Measurements from ENCODE around the gene LRP2. TPM values are rescaled to one million over a fixed set of nuclear protein-coding genes. Genes with fewer than 3 reads are reported as not detected.

LRP2 gene
- total RNA-seq, 3 donors from 2014 or later (not counting 1 experiment from before 2014, with no cell fraction given) = not detected

- Histone ChIP-seq H3K9me3 (ENCODE audit: control insufficient read depth, insufficient read depth, low read length) (no peaks in the 10 kb centered on the region), H3K4me3 (ENCODE audit: low read length) (no peak overlapping the region), H3K27me3 (ENCODE audit: control insufficient read depth, insufficient read depth, low read length) (no peaks in the 10 kb centered on the region), H3K27ac (ENCODE audit: low read length) (no peak overlapping the region), H3K4me1 (ENCODE audit: control insufficient read depth, insufficient read depth, low read length) (no peaks in the 10 kb centered on the region), H3K36me3 (ENCODE audit: control insufficient read depth, insufficient read depth, low read length) (no peaks in the 10 kb centered on the region)
- Mint-ChIP-seq H3K9me3 (no peaks in the 10 kb centered on the region), H3K27ac (no peak overlapping the region), H3K36me3 (no peaks in the 10 kb centered on the region), H3K27me3 (ENCODE audit: low read depth in 2 of 2) (no peaks in the 10 kb centered on the region), H3K4me3 (no peak overlapping the region), H3K4me1 (no peaks in the 10 kb centered on the region)
- ATAC-seq = no peak
- 57% methylated on average over 2 of the region's 2 CpGs for WGBS (ENCODE audit: insufficient coverage)
- TF ChIP-seq, protein P1, sequence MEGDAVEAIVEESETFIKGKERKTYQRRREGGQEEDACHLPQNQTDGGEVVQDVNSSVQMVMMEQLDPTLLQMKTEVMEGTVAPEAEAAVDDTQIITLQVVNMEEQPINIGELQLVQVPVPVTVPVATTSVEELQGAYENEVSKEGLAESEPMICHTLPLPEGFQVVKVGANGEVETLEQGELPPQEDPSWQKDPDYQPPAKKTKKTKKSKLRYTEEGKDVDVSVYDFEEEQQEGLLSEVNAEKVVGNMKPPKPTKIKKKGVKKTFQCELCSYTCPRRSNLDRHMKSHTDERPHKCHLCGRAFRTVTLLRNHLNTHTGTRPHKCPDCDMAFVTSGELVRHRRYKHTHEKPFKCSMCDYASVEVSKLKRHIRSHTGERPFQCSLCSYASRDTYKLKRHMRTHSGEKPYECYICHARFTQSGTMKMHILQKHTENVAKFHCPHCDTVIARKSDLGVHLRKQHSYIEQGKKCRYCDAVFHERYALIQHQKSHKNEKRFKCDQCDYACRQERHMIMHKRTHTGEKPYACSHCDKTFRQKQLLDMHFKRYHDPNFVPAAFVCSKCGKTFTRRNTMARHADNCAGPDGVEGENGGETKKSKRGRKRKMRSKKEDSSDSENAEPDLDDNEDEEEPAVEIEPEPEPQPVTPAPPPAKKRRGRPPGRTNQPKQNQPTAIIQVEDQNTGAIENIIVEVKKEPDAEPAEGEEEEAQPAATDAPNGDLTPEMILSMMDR (IDR thresholded peaks at IDR 0.05) = no peak
- intact Hi-C loops (cut with micrococcal nuclease) = no loop called here
- no peak for DNase-seq
Measured at GRCh38 chr2:169291517-169291916, 70.8 kb downstream of the LRP2 start.

GRCh38 chr2:169290433-169290832 is 71.9 kb downstream of the LRP2 start:
- H3K9me3 Mint-ChIP-seq = no peaks in the 10 kb centered on the region
- no peaks in the 10 kb centered on the region for H3K27me3 Mint-ChIP-seq (ENCODE audit: low read depth in 2 of 2)
- H3K4me3 Mint-ChIP-seq = no peak overlapping the region
- no peak overlapping the region for H3K27ac Mint-ChIP-seq
- H3K36me3 Mint-ChIP-seq = no peaks in the 10 kb centered on the region
- Histone ChIP-seq H3K36me3 (ENCODE audit: control insufficient read depth, insufficient read depth, low read length) (no peaks in the 10 kb centered on the region), H3K4me1 (ENCODE audit: control insufficient read depth, insufficient read depth, low read length) (no peaks in the 10 kb centered on the region), H3K4me3 (ENCODE audit: low read length) (no peak overlapping the region), H3K9me3 (ENCODE audit: control insufficient read depth, insufficient read depth, low read length) (no peaks in the 10 kb centered on the region), H3K27ac (ENCODE audit: low read length) (no peak overlapping the region), H3K27me3 (ENCODE audit: control insufficient read depth, insufficient read depth, low read length) (no peaks in the 10 kb centered on the region)
- DNase-seq (no peak), ATAC-seq (no peak)
- TF ChIP-seq, protein P1 (IDR thresholded peaks at IDR 0.05) = no peak
- intact Hi-C loops (cut with micrococcal nuclease) = no loop called here
- WGBS (ENCODE audit: insufficient coverage) = 78% methylated on average over 3 of the region's 3 CpGs
- H3K4me1 Mint-ChIP-seq = no peaks in the 10 kb centered on the region

DNA sequence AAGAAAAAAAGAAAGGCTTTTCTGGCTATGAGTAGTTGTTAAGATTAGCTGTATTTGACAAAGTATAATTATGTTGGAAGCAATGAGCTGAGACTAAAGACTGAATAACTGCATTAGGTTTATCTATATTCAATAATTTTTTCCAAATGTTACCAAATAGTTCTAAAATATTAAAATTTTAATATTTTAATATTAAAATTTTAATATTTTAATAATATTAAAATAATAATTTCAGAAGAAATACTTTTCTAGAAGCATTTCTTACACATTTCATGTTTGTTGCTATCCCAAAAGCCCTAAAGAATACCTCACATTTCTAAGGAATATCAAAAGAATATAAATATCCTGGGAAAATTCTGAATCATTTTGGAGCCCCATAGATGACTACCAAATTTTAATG is 74.7 kb downstream of the LRP2 start:
- no peaks in the 10 kb centered on the region for H3K9me3 ChIP-seq (ENCODE audit: control insufficient read depth, insufficient read depth, low read length)
- H3K4me3 Mint-ChIP-seq = no peak overlapping the region
- TF ChIP-seq, protein P1 (IDR thresholded peaks at IDR 0.05) = no peak
- no peaks in the 10 kb centered on the region for H3K36me3 ChIP-seq (ENCODE audit: control insufficient read depth, insufficient read depth, low read length)
- DNase-seq (no peak), ATAC-seq (no peak)
- H3K27ac ChIP-seq (ENCODE audit: low read length) = no peak overlapping the region
- no peaks in the 10 kb centered on the region for H3K4me1 Mint-ChIP-seq
- H3K9me3 Mint-ChIP-seq = no peaks in the 10 kb centered on the region
- H3K27me3 ChIP-seq (ENCODE audit: control insufficient read depth, insufficient read depth, low read length) = no peaks in the 10 kb centered on the region
- no peaks in the 10 kb centered on the region for H3K4me1 ChIP-seq (ENCODE audit: control insufficient read depth, insufficient read depth, low read length)
- H3K27ac Mint-ChIP-seq = no peak overlapping the region
- H3K4me3 ChIP-seq (ENCODE audit: low read length) = no peak overlapping the region
- intact Hi-C loops (cut with micrococcal nuclease) = no loop called here
- H3K36me3 Mint-ChIP-seq = no peaks in the 10 kb centered on the region
- H3K27me3 Mint-ChIP-seq (ENCODE audit: low read depth in 2 of 2) = peaks cover 0 to 3% of the 10 kb centered on the region in 2 donors

DNA sequence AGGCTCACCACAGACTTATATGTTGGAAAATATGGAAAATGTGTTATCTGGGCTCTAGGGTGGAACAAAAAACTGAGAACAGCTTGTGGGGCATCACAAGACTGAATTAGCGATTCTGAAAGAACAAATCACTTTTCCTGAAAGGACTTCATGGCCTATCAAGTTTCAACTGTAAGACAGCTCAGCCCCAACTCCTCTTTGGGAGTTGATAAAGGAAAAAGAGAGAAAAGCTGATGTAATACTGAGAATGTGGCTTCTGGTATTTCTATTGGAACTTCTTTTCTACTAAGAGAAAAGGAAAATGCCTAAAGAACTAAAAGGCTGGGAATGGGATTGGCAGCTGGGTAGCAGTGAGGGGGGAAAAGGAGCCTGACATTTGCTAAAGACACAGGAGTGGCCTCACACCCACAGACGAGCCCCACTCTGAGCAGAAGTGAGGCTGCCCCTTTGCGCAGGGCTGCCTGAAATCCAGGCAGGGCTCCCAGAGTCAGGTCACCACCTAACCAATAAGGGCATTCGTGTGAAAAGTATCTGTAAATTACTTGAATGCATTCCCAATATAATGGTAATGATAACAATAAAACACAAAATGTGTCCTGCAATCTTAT is 75.6 kb downstream of the LRP2 start:
- Histone ChIP-seq H3K36me3 (ENCODE audit: control insufficient read depth, insufficient read depth, low read length) (no peaks in the 10 kb centered on the region), H3K27ac (ENCODE audit: low read length) (no peak overlapping the region), H3K27me3 (ENCODE audit: control insufficient read depth, insufficient read depth, low read length) (no peaks in the 10 kb centered on the region), H3K9me3 (ENCODE audit: control insufficient read depth, insufficient read depth, low read length) (no peaks in the 10 kb centered on the region), H3K4me1 (ENCODE audit: control insufficient read depth, insufficient read depth, low read length) (no peaks in the 10 kb centered on the region), H3K4me3 (ENCODE audit: low read length) (no peak overlapping the region)
- Mint-ChIP-seq H3K36me3 (no peaks in the 10 kb centered on the region), H3K4me1 (no peaks in the 10 kb centered on the region), H3K4me3 (no peak overlapping the region), H3K9me3 (no peaks in the 10 kb centered on the region), H3K27ac (no peak overlapping the region), H3K27me3 (ENCODE audit: low read depth in 2 of 2) (peaks cover 0 to 3% of the 10 kb centered on the region in 2 donors)
- ATAC-seq (no peak), DNase-seq (no peak)
- TF ChIP-seq, protein P1 (IDR thresholded peaks at IDR 0.05) = no peak
- 89% methylated on average over 3 of the region's 4 CpGs for WGBS (ENCODE audit: insufficient coverage)
- intact Hi-C loops (cut with micrococcal nuclease) = no loop called here

Data from natural killer cell (primary cell).